Kidney (tissue), 14 donors: ENCODE measurements around the gene CLASRP. TPM values are rescaled to one million over a fixed set of nuclear protein-coding genes. Genes with fewer than 3 reads are reported as not detected.

Experiments used
- DNase-seq, 5 donors: peaks; one replicate each; pipeline ENCODE4 v3.0.0-alpha.2; 2013 to 2020
- FAIRE-seq: peaks from 2 replicates; lab custom pipeline; 2012; peaks lifted over from hg19 to GRCh38; lab: Jason Lieb, UNC
- H3K27ac ChIP-seq, 2 donors: one replicate each; pipeline ENCODE4 v1.7.0; 2013; ENCODE audit warnings: low read depth in 2 of 2, low read length in 2 of 2, inconsistent platforms in 1 of 2
- H3K27me3 ChIP-seq: one replicate; pipeline ENCODE4 v1.7.1; 2013; ENCODE audit warnings: low read length, inconsistent platforms; ENCODE audit not compliant: control insufficient read depth, insufficient read depth
- H3K36me3 ChIP-seq, 3 donors: one replicate each; pipeline versions ENCODE4 v1.7.0 to v1.7.1; 2013; ENCODE audit warnings: low read length in 3 of 3, control low read depth in 1 of 3, inconsistent platforms in 1 of 3; ENCODE audit not compliant: insufficient read depth in 3 of 3, control insufficient read depth in 2 of 3
- H3K4me1 ChIP-seq, 3 donors: one replicate each; pipeline versions ENCODE4 v1.7.0 to v1.7.1; 2013; ENCODE audit warnings: low read length in 3 of 3, inconsistent platforms in 1 of 3, low read depth in 1 of 3; ENCODE audit not compliant: control insufficient read depth in 2 of 3, insufficient read depth in 2 of 3
- H3K4me3 ChIP-seq, 3 donors: one replicate each; pipeline versions ENCODE4 v1.7.0 to v1.8.1; 2013; ENCODE audit warnings: low read length in 3 of 3, control low read depth in 1 of 3, inconsistent platforms in 1 of 3
- H3K9ac ChIP-seq, 3 donors: one replicate each; pipeline versions ENCODE4 v1.7.0 to v1.7.1; 2013; ENCODE audit warnings: low read length in 3 of 3, control low read depth in 1 of 3, inconsistent platforms in 1 of 3
- H3K9me3 ChIP-seq, 3 donors: one replicate each; pipeline versions ENCODE4 v1.7.0 to v1.7.1; 2013; ENCODE audit warnings: low read length in 3 of 3, control low read depth in 1 of 3, inconsistent platforms in 1 of 3; ENCODE audit not compliant: control insufficient read depth in 2 of 3, insufficient read depth in 1 of 3
- CTCF ChIP-seq: IDR thresholded peaks from 3 replicates; pipeline ENCODE4 v1.5.1; 2012; ENCODE audit warnings: mild to moderate bottlenecking, moderate library complexity, borderline replicate concordance; ENCODE audit not compliant: insufficient read depth; ENCODE audit errors: extremely low read depth
- intact Hi-C: fragments of 100-400 bp; cut with DNase I; formaldehyde crosslinking; loops from one replicate; pipeline ENCODE4 v1.11.1; 2022
- polyA plus RNA-seq: library from polyadenylated mRNA; stranded (reverse); fragments of 350-450 nt; fragmentation: Illumina TruSeq; extraction: RNeasy Lipid Tissue Mini Kit (QIAGEN cat#74804); gene quantifications from one replicate; pipeline ENCODE4 v1.2.3, GENCODE V29; 2014; ENCODE audit warnings: low read depth, low replicate concordance; ENCODE audit not compliant: insufficient read depth
- total RNA-seq: library from RNA; stranded (reverse); fragmentation: NEBNext Ultra II Directional; extraction: Animal tissue kit (Norgen Biotek cat#: 25700); gene quantifications from one replicate; pipeline ENCODE4 v1.2.1, GENCODE V29; 2021
- donor health status: control.
- donor health status: control.
- donor health status: control.
- donor health status: control.
- donor health status: control.
- donor health status: DM: yes; HTN: yes; CAD: no.
- donor health status: Normal renal cell carcinoma (clear cell type).

Gene CLASRP
- total and polyA plus RNA-seq, 2 donors from 2014 or later, result 38.0 to 83.6 TPM

GRCh38 chr19:45066921-45067661, 28.2 kb downstream of the CLASRP start:
- no peak for DNase-seq
- Histone ChIP-seq H3K36me3 (peaks cover 0 to 28% (median 24%) of the 10 kb centered on the region in 3 donors), H3K27me3 (no peaks in the 10 kb centered on the region), H3K9ac (no peak overlapping the region), H3K9me3 (no peaks in the 10 kb centered on the region), H3K4me3 (no peak overlapping the region), H3K27ac (no peak overlapping the region), H3K4me1 (no peaks in the 10 kb centered on the region)
- intact Hi-C loops, result no loop called here
- TF ChIP-seq CTCF, result no peak
- FAIRE-seq, result no peak

- intact Hi-C loops, result no loop called here
- FAIRE-seq (no peak), DNase-seq (no peak)
- H3K27ac ChIP-seq, result no peak overlapping the region
- no peaks in the 10 kb centered on the region for H3K9me3 ChIP-seq
- H3K27me3 ChIP-seq, result no peaks in the 10 kb centered on the region
- H3K4me1 ChIP-seq, result no peaks in the 10 kb centered on the region
- no peak overlapping the region for H3K4me3 ChIP-seq
- no peak overlapping the region for H3K9ac ChIP-seq
- no peak for TF ChIP-seq CTCF
- H3K36me3 ChIP-seq, result peaks cover 0 to 28% (median 22%) of the 10 kb centered on the region in 3 donors
Observed at GRCh38 chr19:45068041-45068440, 29.2 kb downstream of the CLASRP start.

GRCh38 chr19:45069056-45069455, 30.2 kb downstream of the CLASRP start:
- Histone ChIP-seq H3K9me3 (no peaks in the 10 kb centered on the region), H3K27me3 (no peaks in the 10 kb centered on the region), H3K4me1 (no peaks in the 10 kb centered on the region), H3K4me3 (no peak overlapping the region), H3K27ac (no peak overlapping the region), H3K36me3 (peaks cover 0 to 28% (median 20%) of the 10 kb centered on the region in 3 donors), H3K9ac (no peak overlapping the region)
- DNase-seq (no peak), FAIRE-seq (no peak)
- TF ChIP-seq CTCF, result no peak
- intact Hi-C loops, result no loop called here

- peaks cover 0 to 23% (median 20%) of the 10 kb centered on the region in 3 donors for H3K36me3 ChIP-seq
- H3K27ac ChIP-seq, result no peak overlapping the region
- no peaks in the 10 kb centered on the region for H3K4me1 ChIP-seq
- no peaks in the 10 kb centered on the region for H3K9me3 ChIP-seq
- FAIRE-seq (no peak), DNase-seq (no peak)
- H3K9ac ChIP-seq, result no peak overlapping the region
- TF ChIP-seq CTCF, result no peak
- no peaks in the 10 kb centered on the region for H3K27me3 ChIP-seq
- no peak overlapping the region for H3K4me3 ChIP-seq
- intact Hi-C loops, result no loop called here
Observed at GRCh38 chr19:45070214-45070613, 31.4 kb downstream of the CLASRP start.
